ENCODE data around the gene PSMB5. TPM values are rescaled to one million over a fixed set of nuclear protein-coding genes. Genes with fewer than 3 reads are reported as not detected.

Gene PSMB5
- total and polyA plus RNA-seq, 2 of the 13 experiments (the other 11 are each of a cell fraction or from before 2014, with no cell fraction given): 705 to 871 TPM

DNA sequence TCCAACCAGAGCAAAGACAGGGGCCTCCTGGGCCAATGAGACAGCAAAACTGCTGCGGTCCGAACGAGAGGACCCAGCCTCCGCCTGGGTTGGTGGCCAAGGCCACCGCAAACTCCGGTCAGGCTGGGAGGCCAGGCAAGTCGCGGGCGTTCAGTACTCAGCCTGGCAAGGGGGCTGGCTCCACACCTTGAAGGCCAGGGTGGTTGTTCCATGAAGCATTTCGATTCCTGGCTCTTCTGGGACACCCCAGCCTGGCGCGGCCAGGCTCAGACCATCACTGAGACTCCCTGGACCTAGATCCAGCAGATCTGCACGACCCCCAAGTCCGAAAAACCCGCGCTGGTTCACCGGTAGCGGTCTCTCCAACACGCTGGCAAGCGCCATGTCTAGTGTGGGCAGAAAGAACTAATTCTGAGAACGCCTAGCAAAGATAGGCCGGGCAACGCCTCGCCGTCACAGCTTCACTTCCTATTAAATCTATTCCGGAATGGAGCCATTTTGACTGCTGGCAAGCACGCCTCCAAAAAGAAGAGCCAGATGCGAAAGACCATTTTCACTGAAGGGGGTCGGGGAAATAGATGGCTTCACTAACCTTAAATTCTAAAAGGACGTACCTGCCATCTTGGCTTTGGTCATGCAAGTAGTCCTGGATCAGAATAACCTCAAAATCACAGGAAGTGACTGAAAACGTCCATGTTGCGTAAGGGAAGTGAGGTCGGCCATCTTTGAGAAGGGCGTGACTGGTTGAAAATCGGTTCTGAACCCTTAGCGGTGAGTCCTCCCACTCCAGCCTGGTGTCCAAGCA, at the start of gene PSMB5 (continued):
- TF ChIP-seq ZNF264 (CRISPR knock-in tag; IDR thresholded peaks at IDR 0.05) (peak; percentile 65; the same call in 1 of the 2 replicates), SP2 (CRISPR knock-in tag; IDR thresholded peaks at IDR 0.05) (peak; percentile 58; the same call in 1 of the 2 replicates), TOPORS (CRISPR knock-in tag; IDR thresholded peaks at IDR 0.05) (peak; percentile 94), ZNF619 (CRISPR knock-in tag; IDR thresholded peaks at IDR 0.05) (peak; percentile 70; the same call in 1 of the 2 replicates), ZNF782 (CRISPR knock-in tag; IDR thresholded peaks at IDR 0.05; ENCODE audit: borderline replicate concordance) (peak; percentile 95), RXRB (CRISPR knock-in tag; IDR thresholded peaks at IDR 0.05; ENCODE audit: borderline replicate concordance) (peak; percentile 69), SP5 (CRISPR knock-in tag; IDR thresholded peaks at IDR 0.05; ENCODE audit: borderline replicate concordance, low read depth) (peak; percentile 27; the same call in 1 of the 2 replicates), ZNF326 (CRISPR knock-in tag; IDR thresholded peaks at IDR 0.05; ENCODE audit: borderline replicate concordance) (no peak), MLLT10 (CRISPR knock-in tag; IDR thresholded peaks at IDR 0.05) (no peak), ELF4 (CRISPR knock-in tag; IDR thresholded peaks at IDR 0.05; ENCODE audit: borderline replicate concordance) (peak; percentile 98), ZNF547 (CRISPR knock-in tag; IDR thresholded peaks at IDR 0.05) (peak; percentile 97), ZIK1 (CRISPR knock-in tag; IDR thresholded peaks at IDR 0.05; ENCODE audit: borderline replicate concordance, low read depth) (peak; percentile 81; the same call in 1 of the 2 replicates), ZBTB7A (CRISPR knock-in tag; IDR thresholded peaks at IDR 0.05) (peak; percentile 36; the same call in 1 of the 2 replicates), ZNF343 (CRISPR knock-in tag; IDR thresholded peaks at IDR 0.05) (peak; percentile 95), RFXANK (CRISPR knock-in tag; IDR thresholded peaks at IDR 0.05) (peak; percentile 96), STAT5B (CRISPR knock-in tag; IDR thresholded peaks at IDR 0.05) (peak; percentile 61; the same call in 1 of the 2 replicates)
- TF ChIP-seq, protein P1, sequence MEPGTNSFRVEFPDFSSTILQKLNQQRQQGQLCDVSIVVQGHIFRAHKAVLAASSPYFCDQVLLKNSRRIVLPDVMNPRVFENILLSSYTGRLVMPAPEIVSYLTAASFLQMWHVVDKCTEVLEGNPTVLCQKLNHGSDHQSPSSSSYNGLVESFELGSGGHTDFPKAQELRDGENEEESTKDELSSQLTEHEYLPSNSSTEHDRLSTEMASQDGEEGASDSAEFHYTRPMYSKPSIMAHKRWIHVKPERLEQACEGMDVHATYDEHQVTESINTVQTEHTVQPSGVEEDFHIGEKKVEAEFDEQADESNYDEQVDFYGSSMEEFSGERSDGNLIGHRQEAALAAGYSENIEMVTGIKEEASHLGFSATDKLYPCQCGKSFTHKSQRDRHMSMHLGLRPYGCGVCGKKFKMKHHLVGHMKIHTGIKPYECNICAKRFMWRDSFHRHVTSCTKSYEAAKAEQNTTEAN (CRISPR knock-in tag; conservative IDR thresholded peaks at IDR 0.05): peak; percentile 59; the same call in 1 of the 2 replicates
- TF ChIP-seq, protein P2, sequence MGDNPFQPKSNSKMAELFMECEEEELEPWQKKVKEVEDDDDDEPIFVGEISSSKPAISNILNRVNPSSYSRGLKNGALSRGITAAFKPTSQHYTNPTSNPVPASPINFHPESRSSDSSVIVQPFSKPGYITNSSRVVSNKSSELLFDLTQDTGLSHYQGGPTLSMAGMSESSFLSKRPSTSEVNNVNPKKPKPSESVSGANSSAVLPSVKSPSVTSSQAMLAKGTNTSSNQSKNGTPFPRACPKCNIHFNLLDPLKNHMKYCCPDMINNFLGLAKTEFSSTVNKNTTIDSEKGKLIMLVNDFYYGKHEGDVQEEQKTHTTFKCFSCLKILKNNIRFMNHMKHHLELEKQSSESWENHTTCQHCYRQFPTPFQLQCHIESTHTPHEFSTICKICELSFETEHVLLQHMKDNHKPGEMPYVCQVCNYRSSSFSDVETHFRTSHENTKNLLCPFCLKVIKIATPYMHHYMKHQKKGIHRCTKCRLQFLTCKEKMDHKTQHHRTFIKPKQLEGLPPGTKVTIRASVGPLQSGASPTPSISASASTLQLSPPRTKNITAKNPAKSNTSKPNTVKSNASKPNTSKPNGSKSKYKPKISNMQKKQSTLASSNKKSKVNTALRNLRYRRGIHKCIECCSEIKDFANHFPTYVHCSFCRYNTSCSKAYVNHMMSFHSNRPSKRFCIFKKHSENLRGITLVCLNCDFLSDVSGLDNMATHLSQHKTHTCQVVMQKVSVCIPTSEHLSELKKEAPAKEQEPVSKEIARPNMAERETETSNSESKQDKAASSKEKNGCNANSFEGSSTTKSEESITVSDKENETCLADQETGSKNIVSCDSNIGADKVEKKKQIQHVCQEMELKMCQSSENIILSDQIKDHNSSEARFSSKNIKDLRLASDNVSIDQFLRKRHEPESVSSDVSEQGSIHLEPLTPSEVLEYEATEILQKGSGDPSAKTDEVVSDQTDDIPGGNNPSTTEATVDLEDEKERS (CRISPR knock-in tag; IDR thresholded peaks at IDR 0.05): peak; percentile 99
- TF ChIP-seq, protein P3, sequence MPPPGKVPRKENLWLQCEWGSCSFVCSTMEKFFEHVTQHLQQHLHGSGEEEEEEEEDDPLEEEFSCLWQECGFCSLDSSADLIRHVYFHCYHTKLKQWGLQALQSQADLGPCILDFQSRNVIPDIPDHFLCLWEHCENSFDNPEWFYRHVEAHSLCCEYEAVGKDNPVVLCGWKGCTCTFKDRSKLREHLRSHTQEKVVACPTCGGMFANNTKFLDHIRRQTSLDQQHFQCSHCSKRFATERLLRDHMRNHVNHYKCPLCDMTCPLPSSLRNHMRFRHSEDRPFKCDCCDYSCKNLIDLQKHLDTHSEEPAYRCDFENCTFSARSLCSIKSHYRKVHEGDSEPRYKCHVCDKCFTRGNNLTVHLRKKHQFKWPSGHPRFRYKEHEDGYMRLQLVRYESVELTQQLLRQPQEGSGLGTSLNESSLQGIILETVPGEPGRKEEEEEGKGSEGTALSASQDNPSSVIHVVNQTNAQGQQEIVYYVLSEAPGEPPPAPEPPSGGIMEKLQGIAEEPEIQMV (CRISPR knock-in tag; IDR thresholded peaks at IDR 0.05; ENCODE audit: low read depth): peak; percentile 94
- TF ChIP-seq, protein P4, sequence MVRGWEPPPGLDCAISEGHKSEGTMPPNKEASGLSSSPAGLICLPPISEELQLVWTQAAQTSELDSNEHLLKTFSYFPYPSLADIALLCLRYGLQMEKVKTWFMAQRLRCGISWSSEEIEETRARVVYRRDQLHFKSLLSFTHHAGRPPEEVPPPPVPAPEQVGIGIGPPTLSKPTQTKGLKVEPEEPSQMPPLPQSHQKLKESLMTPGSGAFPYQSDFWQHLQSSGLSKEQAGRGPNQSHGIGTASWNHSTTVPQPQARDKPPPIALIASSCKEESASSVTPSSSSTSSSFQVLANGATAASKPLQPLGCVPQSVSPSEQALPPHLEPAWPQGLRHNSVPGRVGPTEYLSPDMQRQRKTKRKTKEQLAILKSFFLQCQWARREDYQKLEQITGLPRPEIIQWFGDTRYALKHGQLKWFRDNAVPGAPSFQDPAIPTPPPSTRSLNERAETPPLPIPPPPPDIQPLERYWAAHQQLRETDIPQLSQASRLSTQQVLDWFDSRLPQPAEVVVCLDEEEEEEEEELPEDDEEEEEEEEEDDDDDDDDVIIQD (CRISPR knock-in tag; IDR thresholded peaks at IDR 0.05; ENCODE audit: low read depth): peak; percentile 94
